ENCODE measurements around the gene TMEM30B.

GRCh38 chr14:61304688-61305087, 23.6 kb upstream of the TMEM30B start:
- no peak for TF ChIP-seq POLR2A (IDR thresholded peaks at IDR 0.05)
- TF ChIP-seq CTCF (IDR thresholded peaks at IDR 0.05 in 4 of 5, conservative IDR thresholded peaks at IDR 0.05 in 1 of 5) = no peak
